ENCODE results near the gene UNC80.

The UNC80 gene

DNA sequence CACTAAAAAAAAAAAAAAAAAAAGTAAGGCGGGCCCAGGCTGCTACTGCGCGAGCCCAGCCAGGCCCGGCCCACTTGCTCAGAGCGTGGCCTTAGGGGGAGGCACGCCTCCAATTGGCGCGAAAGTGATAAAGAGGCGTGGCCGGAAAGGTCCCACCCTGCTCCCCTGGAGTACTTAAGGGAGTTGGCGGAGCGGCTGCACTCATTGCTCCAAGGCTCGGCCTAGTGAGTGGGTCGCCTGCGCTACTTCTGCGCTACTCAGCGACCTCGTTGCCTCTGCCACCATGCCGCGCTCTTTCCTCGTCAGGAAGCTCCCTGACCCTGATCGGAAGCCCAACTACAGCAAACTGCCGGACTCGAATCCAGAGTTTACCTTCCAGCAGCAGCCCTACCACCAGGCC is 36.9 kb downstream of the UNC80 start:
- DNase-seq: no peak

DNA sequence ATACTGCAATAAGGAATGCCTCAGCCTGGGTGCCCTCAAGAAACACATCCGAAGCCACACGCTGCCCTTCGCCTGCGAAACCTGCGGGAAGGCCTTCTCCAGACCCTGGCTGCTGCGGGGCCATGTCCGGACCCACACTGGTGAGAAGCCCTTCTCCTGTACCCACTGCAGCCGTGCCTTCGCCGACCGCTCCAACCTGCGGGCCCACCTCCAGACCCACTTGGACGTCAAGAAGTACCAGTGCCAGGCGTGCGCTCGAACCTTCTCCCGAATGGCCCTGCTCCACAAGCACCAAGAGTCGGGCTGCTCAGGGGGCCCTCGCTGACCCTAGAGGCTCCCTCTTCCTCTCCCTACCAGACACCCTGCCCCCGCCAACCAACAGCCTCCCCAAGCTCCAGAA is 37.6 kb downstream of the UNC80 start:
- no peak for DNase-seq

DNA sequence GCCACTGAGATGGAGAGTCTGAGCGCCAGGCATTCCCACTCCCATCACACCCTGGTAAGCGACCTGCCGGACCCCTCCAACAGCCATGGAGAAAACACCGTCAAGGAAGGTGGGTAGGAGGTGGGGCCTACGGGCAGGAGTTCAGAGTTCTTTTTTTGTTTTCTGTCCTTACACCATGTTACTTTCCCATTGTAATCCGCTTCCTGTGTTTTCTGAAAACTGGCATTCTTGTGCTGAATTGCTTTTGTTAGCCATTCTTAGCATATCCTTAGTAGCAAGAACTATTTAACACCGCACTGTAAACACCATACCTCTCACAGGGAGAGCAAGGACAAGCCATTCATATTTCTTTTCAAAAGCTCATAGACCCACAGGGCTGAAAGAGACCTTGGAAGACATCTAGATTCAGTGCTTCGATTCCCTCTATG is 46.2 kb downstream of the UNC80 start:
- DNase-seq: no peak

DNA sequence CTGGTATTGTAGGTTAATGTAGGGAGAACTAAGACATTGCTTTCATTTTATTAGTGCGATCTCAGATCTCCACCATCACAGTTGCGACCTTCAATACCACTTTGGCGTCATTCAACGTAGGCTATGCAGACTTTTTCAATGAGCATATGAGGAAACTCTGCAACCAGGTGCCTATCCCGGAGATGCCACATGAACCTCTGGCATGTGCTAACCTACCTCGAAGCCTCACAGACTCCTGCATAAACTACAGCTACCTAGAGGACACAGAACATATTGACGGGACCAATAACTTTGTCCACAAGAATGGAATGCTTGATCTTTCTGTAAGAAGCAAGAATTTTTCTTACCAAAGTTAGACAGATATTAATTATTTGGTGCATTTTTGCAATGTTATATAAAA is 47.3 kb downstream of the UNC80 start:
- DNase-seq: no peak

DNA sequence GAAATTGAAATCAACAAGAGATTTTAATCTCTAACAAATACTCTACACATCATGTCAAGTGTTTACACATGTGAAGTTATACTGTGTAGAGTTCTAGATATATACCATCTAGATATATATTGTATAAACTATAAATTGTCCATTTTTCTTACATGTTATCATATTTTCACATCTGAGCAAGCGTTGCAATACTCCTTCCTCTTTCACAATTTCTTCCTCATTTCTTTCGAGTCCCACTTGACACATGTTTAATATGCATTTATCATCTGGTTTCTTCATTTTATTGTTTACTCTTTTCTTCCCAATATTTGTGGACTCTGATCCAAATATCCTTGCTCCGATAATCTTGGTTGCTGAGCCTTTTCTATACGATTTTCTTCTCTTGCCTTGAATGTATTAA is 50.2 kb downstream of the UNC80 start:
- DNase-seq: no peak

DNA sequence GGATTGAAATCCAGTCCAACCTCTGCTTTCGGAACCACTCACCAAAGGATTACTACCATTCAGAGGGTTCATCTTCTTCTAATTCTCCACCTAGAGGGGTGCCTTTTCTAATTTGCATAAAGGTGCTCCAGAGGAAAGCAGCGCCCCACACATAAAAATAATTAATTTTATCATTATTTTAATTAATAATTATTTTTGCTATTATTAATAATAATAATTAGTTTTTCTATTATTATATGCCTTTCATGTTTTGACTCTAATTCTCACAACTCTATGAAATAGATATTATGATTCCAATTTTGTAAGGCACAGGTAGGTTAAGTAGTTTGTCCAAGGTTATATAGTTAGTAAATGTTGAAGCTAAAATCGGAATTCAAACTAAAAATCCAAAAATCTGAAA is 51.9 kb downstream of the UNC80 start:
- no peak for DNase-seq

DNA sequence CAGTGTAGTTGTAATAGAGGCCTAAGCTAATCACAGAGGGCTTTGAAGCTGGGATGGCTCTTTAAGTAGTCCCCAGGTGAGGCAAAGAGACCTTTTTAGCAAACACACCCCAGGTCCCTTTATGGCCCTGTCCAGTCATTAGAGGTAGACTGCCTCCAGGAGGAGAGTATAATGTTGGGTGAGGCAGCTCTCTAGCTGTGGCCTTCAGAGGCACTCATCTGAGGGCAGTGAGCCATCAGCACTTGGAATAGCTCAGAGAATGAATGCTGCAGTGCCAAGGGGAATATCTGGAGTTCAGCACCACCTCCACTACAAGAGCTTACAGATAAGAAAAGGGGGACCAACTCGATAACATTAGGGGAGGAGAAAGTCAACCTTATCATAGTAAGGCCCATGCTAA is 52.8 kb downstream of the UNC80 start:
- no peak for DNase-seq

DNA sequence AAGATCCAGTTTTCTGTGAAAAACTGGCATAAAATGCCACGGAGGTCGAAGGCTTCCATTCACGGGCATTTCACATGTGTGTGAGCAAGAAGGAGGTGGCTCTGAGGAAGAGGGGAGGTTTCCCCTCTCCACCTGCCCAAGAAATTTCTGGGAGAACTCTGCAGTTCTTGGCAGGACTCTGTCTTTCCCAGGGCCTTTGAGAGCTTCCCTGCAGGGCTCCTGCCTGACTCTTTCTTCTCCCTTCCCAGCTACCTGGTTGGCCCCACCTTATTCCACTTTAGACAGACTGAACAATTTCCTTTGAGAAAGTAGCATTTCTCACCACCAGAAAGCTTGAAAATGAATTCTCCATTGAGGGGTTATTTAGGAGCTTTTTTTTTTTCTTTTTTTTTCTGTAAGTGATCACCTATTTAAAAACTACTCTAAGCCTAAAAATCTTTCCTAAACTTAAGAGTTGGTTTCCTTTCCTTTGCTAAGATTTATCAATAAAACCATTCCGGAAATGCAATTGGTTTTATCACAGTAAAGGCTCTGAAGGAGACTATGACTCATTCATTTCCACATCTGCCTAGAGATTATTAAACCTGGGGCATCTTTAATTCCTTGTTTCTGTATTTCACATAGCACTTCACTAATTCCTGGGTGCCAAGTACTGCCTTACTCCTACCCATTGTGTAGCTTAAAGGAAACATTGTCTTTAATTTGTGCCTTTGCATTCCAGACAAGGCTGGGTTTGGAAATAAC is 59.3 kb downstream of the UNC80 start:
- no peak for DNase-seq

DNA sequence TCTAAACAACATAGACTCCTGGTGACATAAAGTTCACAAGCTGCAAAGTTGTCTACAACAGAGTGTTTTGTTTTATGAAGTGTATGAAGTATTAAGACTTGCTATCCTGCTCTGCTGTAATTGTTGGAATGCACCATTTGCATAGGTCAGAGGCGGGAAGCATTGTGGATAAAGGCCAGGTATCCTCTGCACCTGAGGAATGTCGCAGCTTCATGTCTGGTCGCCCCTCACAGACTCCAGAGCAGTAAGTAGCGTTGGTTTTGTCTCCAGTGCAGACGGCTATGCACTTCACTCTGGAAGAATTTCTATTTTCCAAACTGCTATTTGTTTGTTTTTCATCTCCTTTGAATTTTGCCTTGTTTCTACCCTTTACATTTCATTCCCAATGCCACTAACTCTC is 63.1 kb downstream of the UNC80 start:
- DNase-seq: no peak

DNA sequence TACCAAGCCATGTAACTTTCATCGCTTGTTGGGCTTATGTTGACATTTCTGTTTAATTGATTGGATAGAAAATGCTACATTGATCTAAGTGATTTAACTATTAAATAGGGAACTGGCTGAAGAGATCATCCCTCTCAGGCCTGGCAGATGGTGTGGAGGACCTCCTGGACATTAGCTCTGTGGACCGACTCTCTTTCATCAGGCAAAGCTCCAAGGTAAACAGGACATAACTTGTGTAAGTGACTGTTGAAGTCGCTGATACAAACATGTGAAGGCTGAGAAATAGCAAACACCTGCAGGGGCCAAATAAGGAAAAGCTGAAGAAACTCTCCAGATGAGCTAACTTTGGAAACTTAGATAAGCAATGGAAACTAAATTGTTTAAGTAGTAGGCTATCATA is 68.8 kb downstream of the UNC80 start:
- no peak for DNase-seq

DNA sequence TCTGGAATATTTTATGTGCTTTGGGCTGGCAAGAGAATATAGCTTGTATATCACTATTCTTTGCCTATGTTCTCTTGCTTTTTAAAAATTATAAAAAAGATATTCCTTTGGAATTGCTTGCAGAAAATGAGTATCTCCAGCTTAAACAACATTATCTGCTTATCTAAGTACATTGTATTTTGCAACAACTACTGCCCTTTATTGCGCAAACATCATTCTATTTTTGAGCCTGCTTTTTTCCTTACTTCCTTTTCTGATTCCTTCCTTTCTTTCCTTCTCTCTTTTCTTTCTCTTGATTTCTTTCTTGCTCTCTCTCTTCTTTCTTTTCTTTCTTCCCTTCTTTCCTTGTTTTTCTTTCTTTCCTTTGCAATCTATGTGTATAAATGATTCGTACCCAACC is 74.0 kb downstream of the UNC80 start:
- DNase-seq: no peak

DNA sequence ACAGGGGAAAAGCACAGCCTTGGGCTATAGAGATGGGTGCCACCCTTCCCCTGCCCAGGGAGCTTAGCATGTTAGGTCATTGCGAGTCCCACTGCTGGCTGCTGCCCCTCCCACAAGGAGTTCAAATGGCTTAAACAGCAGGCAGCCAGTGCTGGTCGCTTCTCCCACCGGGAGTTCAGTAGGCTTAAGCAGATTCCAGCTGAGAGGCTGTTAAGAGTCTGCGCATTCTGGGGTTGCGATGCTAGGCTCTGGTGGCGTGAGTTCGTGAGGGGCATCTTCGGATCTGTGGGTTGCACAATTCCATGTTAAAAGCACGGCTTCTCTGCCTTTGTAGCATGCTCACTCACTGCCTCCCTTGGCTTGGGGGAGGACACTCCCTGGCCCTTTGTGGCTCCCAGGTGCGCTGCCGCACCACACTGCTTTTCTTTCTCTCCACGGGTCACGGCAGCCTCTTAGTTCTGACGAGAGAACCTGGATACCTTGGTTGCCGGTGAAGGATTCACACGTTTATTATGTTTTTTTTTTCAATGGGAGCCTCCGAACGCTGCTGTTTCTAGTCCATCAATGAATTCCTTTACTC is 93.2 kb downstream of the UNC80 start:
- no peak for DNase-seq

DNA sequence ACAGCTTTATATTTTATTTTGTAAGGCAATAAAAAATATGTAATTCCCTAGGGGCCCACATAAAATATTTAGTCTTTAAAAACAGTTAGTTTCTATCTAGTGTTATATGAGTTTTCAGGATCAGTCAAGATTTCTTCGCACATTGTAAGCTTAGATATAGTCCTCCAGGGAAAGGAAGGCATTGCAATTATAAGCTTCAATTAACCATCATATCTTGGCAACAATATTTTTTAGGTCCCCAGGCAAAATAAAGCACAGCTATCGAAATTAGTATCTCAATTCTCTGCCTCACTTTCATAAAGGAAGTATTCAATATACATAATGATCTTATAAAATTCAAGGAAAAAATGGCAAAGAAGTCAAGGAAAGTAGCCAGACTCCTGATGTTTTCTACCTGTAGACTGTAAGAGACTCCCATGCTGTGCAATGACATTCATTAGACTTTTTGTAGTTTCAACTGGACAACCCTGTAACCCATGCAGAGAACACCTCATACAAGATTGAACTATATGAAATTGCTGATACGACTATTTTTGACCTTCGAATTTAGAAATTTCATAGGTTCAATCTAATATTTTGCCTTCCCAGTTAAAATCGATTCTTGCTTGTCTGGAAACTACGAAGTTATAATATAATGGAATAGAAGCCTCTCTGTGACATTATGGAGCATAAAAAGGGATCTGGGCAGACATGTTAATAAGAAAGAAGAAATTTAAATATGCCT is 96.8 kb downstream of the UNC80 start:
- DNase-seq: no peak

DNA sequence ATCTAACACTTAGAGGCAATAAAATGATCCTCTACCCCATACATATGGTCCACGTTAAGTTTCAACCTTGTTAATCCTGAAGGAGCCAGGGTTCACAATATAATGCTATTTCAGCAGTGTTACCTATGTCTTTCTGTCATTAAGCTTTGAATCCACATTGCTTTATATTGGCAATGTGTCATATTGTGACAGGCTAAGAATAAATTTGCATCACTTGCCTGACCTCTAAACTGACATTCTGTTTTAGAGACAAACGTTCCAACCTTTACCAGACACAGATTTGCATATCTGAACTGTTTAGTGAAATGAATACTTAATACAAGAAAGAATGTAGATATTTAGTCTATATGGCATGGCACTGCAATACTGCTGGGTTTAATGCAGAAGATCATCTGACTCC is 98.4 kb downstream of the UNC80 start:
- no peak for DNase-seq

DNA sequence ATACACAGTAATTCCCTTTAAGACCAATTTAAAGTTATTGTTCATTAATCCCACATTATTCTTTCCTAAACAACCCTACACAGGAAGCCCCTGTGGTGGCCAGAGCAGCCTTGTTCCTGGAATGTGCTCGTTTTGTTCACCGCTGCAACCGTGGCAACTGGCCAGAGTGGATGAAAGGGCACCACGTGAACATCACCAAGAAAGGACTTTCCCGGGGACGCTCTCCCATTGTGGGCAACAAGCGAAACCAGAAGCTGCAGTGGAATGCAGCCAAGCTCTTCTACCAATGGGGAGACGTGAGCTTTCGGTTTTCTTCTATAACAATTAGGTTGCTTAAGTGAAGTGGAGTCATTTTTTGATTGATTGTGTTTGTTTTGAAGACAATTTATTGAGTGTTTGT is 101.0 kb downstream of the UNC80 start:
- no peak for DNase-seq

DNA sequence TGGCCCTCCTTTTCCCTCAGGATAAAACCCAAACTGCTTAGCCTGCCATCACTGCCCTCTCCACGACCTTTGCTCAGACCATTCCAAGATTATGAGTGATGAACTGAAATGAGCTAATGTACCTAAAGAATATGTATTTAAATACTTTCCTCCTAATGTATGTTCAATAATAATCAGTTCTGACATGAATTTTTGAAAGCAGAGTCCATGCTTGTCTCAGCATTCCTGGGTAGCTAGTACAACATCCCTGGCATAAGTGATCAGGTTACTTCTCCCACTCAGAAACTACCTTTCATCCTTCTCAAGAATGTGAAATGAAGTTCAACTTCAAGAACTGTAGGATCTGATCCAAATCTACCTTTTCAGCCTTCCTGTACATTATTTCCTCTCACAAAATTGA is 103.6 kb downstream of the UNC80 start:
- DNase-seq: no peak

DNA sequence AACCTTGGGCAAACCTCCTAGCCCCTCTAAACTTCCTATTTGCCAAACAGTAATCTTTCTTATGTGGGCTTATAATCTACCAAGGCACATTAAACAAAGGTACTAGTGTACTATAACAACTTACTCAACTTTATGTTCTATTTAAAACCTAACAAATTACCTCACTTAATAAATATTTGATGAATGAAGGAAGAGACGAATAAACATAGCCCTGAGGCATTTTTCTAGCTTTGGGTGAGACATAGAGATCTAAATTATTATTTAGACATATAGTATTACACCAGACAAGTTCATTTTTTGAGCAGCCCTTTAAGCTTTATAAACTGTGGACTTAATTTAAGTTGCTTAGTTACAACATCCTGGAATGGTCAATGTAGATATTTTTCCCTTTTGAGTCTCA is 104.6 kb downstream of the UNC80 start:
- DNase-seq: no peak

DNA sequence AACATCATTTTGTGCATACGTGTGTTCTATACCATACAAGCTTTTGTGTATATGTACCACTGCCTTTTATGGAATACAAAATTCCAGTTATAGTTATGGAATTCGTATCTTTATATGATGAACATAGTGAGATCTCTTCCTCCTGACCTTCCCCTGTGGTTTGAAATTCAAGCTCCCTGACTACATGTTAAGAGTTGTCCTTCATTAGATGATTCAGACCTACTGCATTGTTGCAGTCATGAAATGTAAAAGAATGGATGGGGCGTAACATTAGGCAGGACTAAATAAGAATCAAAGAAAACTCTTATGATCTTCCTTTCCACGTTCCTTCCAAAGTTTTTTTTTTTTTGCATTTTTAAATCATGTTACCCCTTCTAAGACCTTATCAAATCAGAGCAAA is 107.1 kb downstream of the UNC80 start:
- no peak for DNase-seq

DNA sequence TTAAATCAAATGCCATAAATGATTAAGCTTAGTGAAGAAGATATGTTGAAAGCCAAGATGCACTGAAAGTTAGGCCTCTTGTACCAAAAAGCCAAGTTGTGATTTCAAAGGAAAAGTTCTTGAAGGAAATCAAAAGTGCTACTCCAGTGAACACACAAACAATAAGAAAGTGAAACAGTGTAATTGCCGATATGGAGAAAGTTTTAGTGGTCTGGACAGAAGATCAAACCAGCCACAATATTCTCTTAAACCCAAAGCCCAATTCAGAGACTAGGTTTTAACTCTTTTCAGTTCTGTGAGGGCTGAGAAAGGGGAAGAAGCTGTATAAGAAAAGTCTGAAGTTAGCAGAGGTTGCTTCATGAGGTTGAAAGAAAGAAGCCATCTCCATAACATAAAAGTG is 129.0 kb downstream of the UNC80 start:
- no peak for DNase-seq

DNA sequence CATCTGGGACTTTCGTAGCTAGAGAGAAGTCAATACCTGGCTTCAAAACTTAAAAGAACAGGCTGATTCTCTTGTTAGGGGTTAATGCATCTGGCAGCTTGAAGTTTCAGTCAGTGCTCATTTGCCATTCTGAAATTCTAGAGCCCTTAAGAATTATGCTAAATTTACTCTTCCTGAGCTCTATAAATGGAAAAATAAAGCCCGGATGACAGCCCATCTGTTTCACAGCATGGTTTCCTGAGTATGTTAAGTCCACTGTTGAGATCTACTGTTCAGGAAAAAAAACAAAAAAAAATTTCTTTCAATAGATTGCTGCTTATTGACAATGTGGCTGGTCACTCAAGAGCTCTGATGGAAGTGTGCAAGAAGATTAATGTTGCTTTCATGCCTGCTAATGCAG is 129.5 kb downstream of the UNC80 start:
- DNase-seq: no peak

DNA sequence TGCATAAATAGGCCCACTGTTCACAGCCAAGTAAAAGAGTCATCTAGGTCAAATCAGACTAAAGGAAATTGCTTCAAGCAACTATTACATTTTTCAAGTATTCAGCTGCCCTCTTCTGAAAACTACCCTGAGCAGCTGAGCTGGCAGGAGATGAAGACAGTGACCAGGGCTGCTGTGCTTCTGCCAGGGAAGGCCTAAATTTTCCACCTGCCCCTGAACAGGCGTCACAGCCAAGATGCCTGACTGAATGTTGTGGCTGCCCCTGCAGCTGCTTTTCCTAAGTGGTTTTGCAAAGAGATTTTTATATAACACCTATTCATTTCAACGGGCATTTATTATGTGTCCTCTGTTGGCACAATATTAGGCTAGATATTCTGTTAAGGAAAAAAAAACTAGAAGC is 134.1 kb downstream of the UNC80 start:
- no peak for DNase-seq

DNA sequence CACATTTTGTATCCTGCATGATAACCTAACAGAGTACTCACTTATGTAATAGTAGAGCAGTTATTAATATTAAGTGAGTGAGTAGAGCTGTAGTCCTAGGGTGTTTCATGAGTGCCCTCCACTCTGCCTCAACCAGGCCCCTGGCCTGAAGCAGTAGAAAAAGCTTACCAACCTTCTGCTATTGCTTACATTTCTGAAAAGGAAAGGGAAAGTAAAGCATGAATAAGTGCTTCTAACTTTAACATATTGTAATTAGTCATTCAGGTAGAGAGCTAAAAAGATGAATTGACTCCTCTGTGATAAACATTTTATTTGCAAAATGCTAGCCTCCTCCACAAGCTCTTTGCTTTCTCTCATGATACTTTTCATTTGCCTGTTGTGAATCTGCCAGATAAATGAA is 136.1 kb downstream of the UNC80 start:
- no peak for DNase-seq

DNA sequence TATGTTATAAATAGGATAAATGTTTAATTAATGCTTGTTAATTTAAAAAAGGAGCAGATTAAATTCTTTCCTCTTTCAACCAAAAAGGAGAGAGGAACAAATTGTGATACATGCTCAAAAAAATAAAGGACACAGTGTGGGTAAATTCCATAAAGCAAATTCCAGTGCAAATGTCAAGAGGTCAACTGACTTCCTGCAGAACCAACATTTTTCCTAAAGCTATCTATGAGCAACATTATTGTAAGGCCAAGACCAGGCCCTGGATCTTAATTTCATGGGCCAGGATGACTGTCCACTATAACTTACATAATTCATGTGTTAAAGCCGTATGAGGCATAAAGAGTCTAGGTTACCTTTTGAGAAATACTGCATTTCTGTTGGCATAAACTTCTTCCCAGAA is 136.9 kb downstream of the UNC80 start:
- no peak for DNase-seq

DNA sequence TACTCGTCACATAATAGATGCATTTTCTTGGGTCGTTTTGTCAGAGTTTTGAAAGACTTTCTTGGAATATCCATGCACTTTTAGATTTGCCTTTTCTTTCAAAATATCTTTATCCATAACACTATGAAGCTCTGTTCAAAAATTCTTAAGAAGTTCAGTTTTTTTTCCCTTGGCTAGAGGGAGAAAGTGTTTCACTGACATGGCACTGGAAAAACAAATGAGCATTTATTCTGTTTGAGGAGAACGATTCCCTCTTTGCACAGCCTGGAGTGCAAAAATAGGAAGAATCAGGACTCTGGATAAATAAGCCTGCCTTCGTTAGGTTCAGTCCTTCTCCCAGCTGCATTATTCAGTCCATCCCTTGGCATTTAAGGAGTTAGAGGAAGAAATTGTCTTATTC is 139.9 kb downstream of the UNC80 start:
- no peak for DNase-seq

Data from CD4-positive, alpha-beta T cell treated with Interferon alpha-2 for 1 hour (primary cell).